IMR-90 (cell line): ENCODE measurements around the gene ACKR4. TPM values are rescaled to one million over a fixed set of nuclear protein-coding genes. Genes with fewer than 3 reads are reported as not detected.
"Not testable (repeated sequence)": the region's sequence is repeated elsewhere in the genome, so short reads cannot be mapped to it uniquely, and the experiment has no call there.

ENCODE experiments used
- ATAC-seq: fragments of 200-7000 bp; cut with Tn5 transposase; 2 replicates; pipeline ENCODE4 v1.9.1; 2020; ENCODE audit warnings: low read depth, mild to moderate bottlenecking, moderate library complexity
- BruUV-seq: library from RNA; stranded (reverse); fragments of 400-500 nt; replicated peaks from 2 replicates; lab custom pipeline; 2021; lab: Mats Ljungman, UMichigan
- CTCF ChIA-PET: fragments of 300-600 bp; formaldehyde crosslinking; extraction: SDS; loops from one replicate; lab custom pipeline; 2021; ENCODE audit warnings: antibody characterized with exemption; lab: Yijun Ruan, JAX
- POLR2A ChIA-PET: fragments of 300-600 bp; sonication (Branson Sonifier 250); formaldehyde crosslinking; loops from one replicate; lab custom pipeline; 2022; ENCODE audit warnings: antibody characterized with exemption; ENCODE audit not compliant: unreplicated experiment; lab: Charles Lee
- DNase-seq: peaks from one replicate; pipeline ENCODE4 v3.0.0; 2013
- H2AFZ ChIP-seq: replicated peaks from 2 replicates; pipeline ENCODE3; 2013; ENCODE audit warnings: low read length, mild to moderate bottlenecking; ENCODE audit not compliant: poor library complexity
- H2AK5ac ChIP-seq: 2 replicates; pipeline ENCODE4 v1.6.1; 2013; ENCODE audit warnings: low read depth, low read length, inconsistent platforms
- H2AK9ac ChIP-seq: replicated peaks from 2 replicates; pipeline ENCODE3; 2013; ENCODE audit warnings: mild to moderate bottlenecking, low read depth, low read length, moderate library complexity; ENCODE audit not compliant: poor library complexity
- H2BK120ac ChIP-seq: 2 replicates; pipeline ENCODE4 v1.6.1; 2013; ENCODE audit warnings: low read depth, low read length, inconsistent platforms
- H2BK15ac ChIP-seq: 3 replicates; pipeline ENCODE4 v1.6.1; 2013; ENCODE audit warnings: low read depth, low read length, inconsistent platforms
- H2BK20ac ChIP-seq: 2 replicates; pipeline ENCODE4 v1.6.1; 2013; ENCODE audit warnings: low read depth, mild to moderate bottlenecking, inconsistent platforms, low read length, moderate library complexity
- H2BK5ac ChIP-seq: 2 replicates; pipeline ENCODE4 v1.6.1; 2013; ENCODE audit warnings: mild to moderate bottlenecking, low read depth, low read length, inconsistent platforms; ENCODE audit not compliant: poor library complexity, severe bottlenecking
- H3K14ac ChIP-seq: replicated peaks from 2 replicates; pipeline ENCODE4 v1.6.1; 2013; ENCODE audit warnings: low read depth, low read length, inconsistent platforms
- H3K18ac ChIP-seq: 2 replicates; pipeline ENCODE4 v1.6.1; 2013; ENCODE audit warnings: low read depth, low read length, control low read depth
- H3K23ac ChIP-seq: 2 replicates; pipeline ENCODE4 v1.6.1; 2013; ENCODE audit warnings: low read depth, low read length, inconsistent platforms
- H3K27ac ChIP-seq: 2 replicates; pipeline ENCODE4 v1.5.1; 2013; ENCODE audit warnings: mild to moderate bottlenecking, control low read depth, low read length; ENCODE audit not compliant: insufficient read depth
- H3K27me3 ChIP-seq: 2 replicates; pipeline ENCODE4 v1.6.1; 2013; ENCODE audit warnings: low read length; ENCODE audit not compliant: control insufficient read depth, insufficient read depth
- H3K36me3 ChIP-seq: 2 replicates; pipeline ENCODE4 v1.6.1; 2013; ENCODE audit warnings: low read length, mixed read lengths; ENCODE audit not compliant: control insufficient read depth, insufficient read depth
- H3K4ac ChIP-seq: 2 replicates; pipeline ENCODE4 v1.6.1; 2013; ENCODE audit warnings: low read depth, low read length, inconsistent platforms
- H3K4me1 ChIP-seq: 2 replicates; pipeline ENCODE4 v1.6.1; 2013; ENCODE audit warnings: low read length, mixed read lengths; ENCODE audit not compliant: control insufficient read depth, insufficient read depth
- H3K4me2 ChIP-seq: 2 replicates; pipeline ENCODE4 v1.6.1; 2013; ENCODE audit warnings: low read depth, mild to moderate bottlenecking, control low read depth, low read length, moderate library complexity
- H3K4me3 ChIP-seq: 2 replicates; pipeline ENCODE4 v1.5.1; 2013; ENCODE audit warnings: low read depth, mild to moderate bottlenecking, control low read depth, low read length, moderate library complexity; ENCODE audit not compliant: insufficient read depth
- H3K56ac ChIP-seq: 2 replicates; pipeline ENCODE4 v1.6.1; 2013; ENCODE audit warnings: low read length, inconsistent platforms; ENCODE audit not compliant: insufficient read depth; ENCODE audit errors: extremely low read depth
- H3K79me1 ChIP-seq, 2 experiments: 2 replicates each; pipeline ENCODE4 v1.6.1; 2013; ENCODE audit warnings: low read length in 2 of 2, inconsistent platforms in 1 of 2, low read depth in 1 of 2
- H3K9ac ChIP-seq: 2 replicates; pipeline ENCODE4 v1.6.1; 2013; ENCODE audit warnings: low read depth, low read length, control low read depth
- H3K9me1 ChIP-seq: 2 replicates; pipeline ENCODE4 v1.6.1; 2013; ENCODE audit warnings: low read length, inconsistent platforms; ENCODE audit not compliant: insufficient read depth
- H3K9me3 ChIP-seq: 2 replicates; pipeline ENCODE4 v1.6.1; 2013; ENCODE audit warnings: low read length; ENCODE audit not compliant: control insufficient read depth, insufficient read depth
- H4K20me1 ChIP-seq: 2 replicates; pipeline ENCODE4 v1.6.1; 2013; ENCODE audit warnings: low read length, inconsistent platforms; ENCODE audit not compliant: insufficient read depth
- H4K5ac ChIP-seq: 2 replicates; pipeline ENCODE4 v1.6.1; 2013; ENCODE audit warnings: mild to moderate bottlenecking, low read depth, low read length, control low read depth
- H4K8ac ChIP-seq, 2 experiments: 2 replicates each; pipeline ENCODE4 v1.6.1; 2013; ENCODE audit warnings: low read depth in 2 of 2, low read length in 2 of 2, control low read depth in 1 of 2, inconsistent platforms in 1 of 2
- H4K91ac ChIP-seq: 2 replicates; pipeline ENCODE4 v1.6.1; 2013; ENCODE audit warnings: low read depth, low read length, inconsistent platforms; ENCODE audit not compliant: insufficient read depth
- WGBS, 2 experiments: methylation state at CpG; one replicate each; pipeline versions ENCODE4 v1.1.5 to v1.1.7; 2013; ENCODE audit warnings: missing lambda C conversion rate in 2 of 2; ENCODE audit not compliant: insufficient read length in 1 of 2; ENCODE audit errors: extremely low coverage in 2 of 2; 5-methylcytosine and 5-hydroxymethylcytosine counted together
- dilution Hi-C: fragments of 300-500 bp; cut with HindIII; formaldehyde crosslinking; loops from one replicate; pipeline ENCODE4 v1.14.3; 2018; ENCODE audit warnings: low sequenced_read_pairs; ENCODE audit not compliant: unreplicated experiment
- in situ Hi-C: fragments of 300-500 bp; cut with MboI; formaldehyde crosslinking; loops from 3 replicates; pipeline ENCODE4 v1.14.3; 2019; ENCODE audit warnings: low sequenced_read_pairs, inconsistent platforms, mixed read lengths
- intact Hi-C: fragments of 100-400 bp; cut with micrococcal nuclease; formaldehyde crosslinking; loops from 2 replicates; pipeline ENCODE4 v1.10.0; 2022
- polyA plus RNA-seq, 3 experiments: library from polyadenylated mRNA; depleted of rRNA; stranded (reverse); fragments of >200 nt; gene quantifications; 2 replicates each; pipeline ENCODE4 v1.2.3, GENCODE V29; 2012; ENCODE audit warnings: low replicate concordance in 1 of 3
- total RNA-seq: library from RNA; depleted of rRNA; stranded (reverse); fragments of >200 nt; gene quantifications from 2 replicates; pipeline ENCODE4 v1.2.3, GENCODE V29; 2012

ACKR4 gene
- total and polyA plus RNA-seq, 2 of the 4 experiments (the other 2 are of a cell fraction): 0.18 TPM; not detected in 1

- H3K4me2 ChIP-seq, H2BK15ac ChIP-seq, H3K36me3 ChIP-seq, H2AK5ac ChIP-seq, H2BK20ac ChIP-seq, H3K9me1 ChIP-seq, H3K79me1 ChIP-seq, H4K8ac ChIP-seq, H3K27me3 ChIP-seq, H3K23ac ChIP-seq, H4K91ac ChIP-seq, H3K9me3 ChIP-seq, H3K4ac ChIP-seq, CTCF ChIA-PET, H2BK5ac ChIP-seq, H2AFZ ChIP-seq, H3K27ac ChIP-seq, H3K4me3 ChIP-seq, in situ Hi-C loops, intact Hi-C loops, BruUV-seq, dilution Hi-C loops, H3K56ac ChIP-seq, H3K18ac ChIP-seq, H3K14ac ChIP-seq, DNase-seq, H2BK120ac ChIP-seq, H2AK9ac ChIP-seq, H4K20me1 ChIP-seq, H4K5ac ChIP-seq, H3K9ac ChIP-seq, POLR2A ChIA-PET: not testable (repeated sequence)
- H3K4me1 ChIP-seq: peaks cover 10% of the 10 kb centered on the region
- WGBS, 2 experiments: no CpG with 5 or more reads among the region's 1 CpG
- ATAC-seq: peak; percentile 53; the same call in 1 of the 2 replicates
These were observed 3.5 kb downstream of the ACKR4 start for GRCh38 chr3:132600614-132601013.
